Heart left ventricle (tissue), 16 donors: Measurements from ENCODE around the gene ZMIZ1. TPM values are rescaled to one million over a fixed set of nuclear protein-coding genes. Genes with fewer than 3 reads are reported as not detected.

Experiments
- ATAC-seq, 4 donors: fragments of 200-7000 bp; cut with Tn5 transposase; one replicate each; pipeline ENCODE4 v1.9.1; 2020 to 2022; ENCODE audit warnings: moderate library complexity in 4 of 4, mild to moderate bottlenecking in 3 of 4, moderate number of reproducible peaks in 1 of 4
- DNase-seq, 5 donors: peaks; one replicate each; pipeline ENCODE4 v3.0.0-alpha.2; 2020
- H3K27ac ChIP-seq, 12 donors: fragments of 200-600 bp; sonication (generic) in 4 of 12; one replicate each; pipeline versions ENCODE4 v1.5.0 to v1.8.0; 2016 to 2022; ENCODE audit warnings: mild to moderate bottlenecking in 2 of 12
- H3K27me3 ChIP-seq, 9 donors: fragments of 200-600 bp; sonication (generic) in 2 of 9; one replicate each; pipeline versions ENCODE4 v1.5.1 to v1.8.0; 2016 to 2022; ENCODE audit warnings: mild to moderate bottlenecking in 3 of 9
- H3K36me3 ChIP-seq, 9 donors: fragments of 200-600 bp; sonication (generic) in 2 of 9; one replicate each; pipeline versions ENCODE4 v1.5.0 to v1.8.0; 2018 to 2022; ENCODE audit warnings: mild to moderate bottlenecking in 2 of 9
- H3K4me1 ChIP-seq, 12 donors: fragments of 200-600 bp; sonication (generic) in 4 of 12; one replicate each; pipeline versions ENCODE4 v1.5.0 to v1.8.0; 2016 to 2022; ENCODE audit warnings: mild to moderate bottlenecking in 3 of 12
- H3K4me3 ChIP-seq, 12 donors: fragments of 200-600 bp; sonication (generic) in 4 of 12; one replicate each; pipeline versions ENCODE4 v1.5.0 to v1.8.0; 2017 to 2022; ENCODE audit warnings: mild to moderate bottlenecking in 9 of 12, moderate library complexity in 4 of 12
- H3K9me3 ChIP-seq, 12 donors: fragments of 200-600 bp; sonication (generic) in 4 of 12; one replicate each; pipeline versions ENCODE4 v1.5.0 to v1.8.0; 2016 to 2022; ENCODE audit warnings: mild to moderate bottlenecking in 1 of 12
- CTCF ChIP-seq, 12 donors: fragments of 200-600 bp; sonication (generic) in 4 of 12; IDR thresholded peaks; one replicate each; pipeline versions ENCODE4 v1.5.0 to v1.8.0; 2018 to 2022; ENCODE audit warnings: antibody characterized with exemption in 12 of 12, mild to moderate bottlenecking in 5 of 12
- POLR2A ChIP-seq, 2 donors: fragments of 450-650 bp; IDR thresholded peaks; one replicate each; pipeline ENCODE4 v1.6.1; 2017; ENCODE audit warnings: antibody characterized with exemption in 2 of 2, mild to moderate bottlenecking in 2 of 2, moderate library complexity in 2 of 2
- WGBS, 4 donors: extraction: QIAGEN DNeasy Blood & Tissue Kit in 2 of 4; methylation state at CpG; one replicate each; pipeline versions ENCODE4 v1.1.5 to v1.1.7; 2013 to 2018; 5-methylcytosine and 5-hydroxymethylcytosine counted together
- intact Hi-C, 10 donors: fragments of 100-400 bp; cut with DNase I; formaldehyde crosslinking; loops; one replicate each; pipeline versions ENCODE4 v1.11.1 to v1.14.2; 2022
- polyA plus RNA-seq, 2 donors: library from polyadenylated mRNA; stranded (reverse); fragments of 200-250 nt; gene quantifications; one replicate each; pipeline ENCODE4 v1.2.3, GENCODE V29; 2013
- total RNA-seq, 9 donors: library from RNA; depleted of rRNA in 2 of 9; stranded (reverse); fragments of >200 nt in 2 of 9; fragmentation: NEBNext Ultra II Directional in 3 of 9; extraction: Animal tissue kit (Norgen Biotek cat#: 25700) in 3 of 9; gene quantifications; one replicate each; pipeline versions ENCODE4 v1.1.0 to v1.2.4, GENCODE V29; 2016 to 2023
- donor health status: ischemic (EF 13 %, LVEDD 7.1; RV severe dilation, severe dysfunction).
- donor health status: healthy with polysubstance abuse.
- donor health status: DM: no; HTN: yes; CAD: no.
- donor health status: DM: no; HTN: no; CAD: no.
- donor health status: ischemic (EF 25% LVEDD 6.9; RV normal size, moderate dysfunction).
- donor health status: ischemic (EF 25% LVEDD 5.7; RV mildly dilated, moderate dysfunction).
- donor health status: healthy.
- donor health status: DM: yes; HTN: yes; CAD: no.
- donor health status: ischemic (EF 35%, LVEDD 5.7; RV mildly dilated, moderate dysfunction).
- donor health status: nonischemic (EF 11% LVEDD 7.7; RV severe dilation, severe dysfunction).
- donor health status: DM: yes; HTN: yes; CAD: no.
- donor health status: PGD.
- donor health status: ischemic (EF 29% LVEDD 5.4; RV normal size, mild dysfunction).
- donor health status: nonischemic (EF 23%, LVEDD 6.1; RV moderate dilation, normal function).

ZMIZ1 gene
- total and polyA plus RNA-seq, 11 donors, result 19.7 to 75.4 (median 49.2) TPM

GRCh38 chr10:79173582-79174262 lies 105.0 kb downstream of the ZMIZ1 start:
- H3K36me3 ChIP-seq, result peaks cover 0 to 44% (median 19%) of the 10 kb centered on the region in 9 donors
- intact Hi-C loops, result no loop called here
- ATAC-seq (no peak), DNase-seq (no peak)
- no peak overlapping the region for H3K4me3 ChIP-seq
- peaks cover 20 to 93% (median 64%) of the 10 kb centered on the region in 12 donors for H3K4me1 ChIP-seq
- H3K27me3 ChIP-seq, result no peaks in the 10 kb centered on the region
- H3K9me3 ChIP-seq, result no peaks in the 10 kb centered on the region
- peak overlapping the region in 2 of 12 donors; percentile 30 to 41 for H3K27ac ChIP-seq
- TF ChIP-seq CTCF (IDR thresholded peaks at IDR 0.05), result no peak
- TF ChIP-seq POLR2A (IDR thresholded peaks at IDR 0.05), result no peak
- 85 to 94% (median 89%) methylated on average over 8 to 10 of the region's 10 CpGs for WGBS, 4 donors

GRCh38 chr10:79176052-79176501 lies 107.3 kb downstream of the ZMIZ1 start:
- Histone ChIP-seq H3K27me3 (no peaks in the 10 kb centered on the region), H3K27ac (peak overlapping the region; percentile 18 to 81 (median 69)), H3K9me3 (no peaks in the 10 kb centered on the region), H3K4me3 (no peak overlapping the region), H3K36me3 (peaks cover 0 to 24% (median 8%) of the 10 kb centered on the region in 9 donors), H3K4me1 (peaks cover 34 to 93% (median 77%) of the 10 kb centered on the region in 12 donors)
- ATAC-seq (no peak), DNase-seq (no peak)
- intact Hi-C loops, result loop anchor here in 1 of 10 donors (5.0 kb wide), 1 partner anchor 829 kb away; no protein-coding TSS in a partner anchor
- WGBS, 4 donors, result 37 to 47% (median 42%) methylated on average over 10 of the region's 10 CpGs
- TF ChIP-seq POLR2A (IDR thresholded peaks at IDR 0.05), result no peak
- TF ChIP-seq CTCF (IDR thresholded peaks at IDR 0.05), result no peak

GRCh38 chr10:79176949-79177602 lies 108.3 kb downstream of the ZMIZ1 start:
- Histone ChIP-seq H3K27ac (peak overlapping the region; percentile 31 to 81 (median 69)), H3K9me3 (no peaks in the 10 kb centered on the region), H3K27me3 (no peaks in the 10 kb centered on the region), H3K4me1 (peaks cover 40 to 100% (median 86%) of the 10 kb centered on the region in 12 donors), H3K4me3 (no peak overlapping the region), H3K36me3 (peaks cover 0 to 14% (median 1%) of the 10 kb centered on the region in 9 donors)
- ATAC-seq (peak; percentile 46 to 73 (median 54)), DNase-seq (peak in 3 of 5 donors; percentile 70 to 72 (median 71))
- no peak for TF ChIP-seq POLR2A (IDR thresholded peaks at IDR 0.05)
- no peak for TF ChIP-seq CTCF (IDR thresholded peaks at IDR 0.05)
- intact Hi-C loops, result loop anchor here in 1 of 10 donors (5.0 kb wide), 1 partner anchor 830 kb away; no protein-coding TSS in a partner anchor
- WGBS, 4 donors, result 48 to 54% (median 51%) methylated on average over 14 to 18 of the region's 18 CpGs

GRCh38 chr10:79178070-79178576 lies 109.4 kb downstream of the ZMIZ1 start:
- TF ChIP-seq CTCF (IDR thresholded peaks at IDR 0.05) (no peak), POLR2A (IDR thresholded peaks at IDR 0.05) (no peak)
- no peak overlapping the region for H3K4me3 ChIP-seq
- no peak for DNase-seq
- intact Hi-C loops, result loop anchor here in 1 of 10 donors (5.0 kb wide), 1 partner anchor 831 kb away; no protein-coding TSS in a partner anchor
- peaks cover 42 to 100% (median 93%) of the 10 kb centered on the region in 12 donors for H3K4me1 ChIP-seq
- no peaks in the 10 kb centered on the region for H3K27me3 ChIP-seq
- peaks cover 0 to 11% (median 0%) of the 10 kb centered on the region in 9 donors for H3K36me3 ChIP-seq
- no peak for ATAC-seq
- H3K9me3 ChIP-seq, result no peaks in the 10 kb centered on the region
- 82 to 88% (median 84%) methylated on average over 7 to 8 of the region's 8 CpGs for WGBS, 4 donors
- H3K27ac ChIP-seq, result peak overlapping the region in 11 of 12 donors; percentile 32 to 81 (median 73)
